Activated CD4-positive, alpha-beta T cell treated with anti-CD3 and anti-CD28 coated beads for 24 hours (primary cell): ENCODE results near the gene FMN1.

Experiments used
- DNase-seq, 2 donors: peaks; one replicate each; pipeline ENCODE4 v3.0.0-alpha.2; 2020; ENCODE audit warnings: low read depth in 2 of 2

Gene FMN1

DNA sequence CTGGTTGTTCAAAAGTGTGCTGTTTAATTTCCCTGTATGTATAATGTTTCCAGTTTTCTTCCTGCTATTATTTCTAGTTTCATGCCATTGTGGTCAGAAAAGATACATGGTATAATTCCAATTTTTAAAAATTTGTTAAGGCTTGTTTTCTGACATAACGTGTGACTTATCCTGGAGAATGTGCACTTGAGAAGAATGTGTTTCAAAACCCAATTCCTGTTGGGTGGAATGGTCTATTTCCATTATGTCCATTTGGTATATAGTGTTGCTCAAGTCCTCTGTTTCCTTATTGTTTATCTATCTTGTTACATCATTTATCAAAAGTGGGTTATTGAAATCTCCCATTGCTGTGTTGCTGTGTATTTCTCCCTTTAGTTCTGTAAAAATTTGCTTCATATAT is 261.3 kb downstream of the FMN1 start:
- no peak for DNase-seq

DNA sequence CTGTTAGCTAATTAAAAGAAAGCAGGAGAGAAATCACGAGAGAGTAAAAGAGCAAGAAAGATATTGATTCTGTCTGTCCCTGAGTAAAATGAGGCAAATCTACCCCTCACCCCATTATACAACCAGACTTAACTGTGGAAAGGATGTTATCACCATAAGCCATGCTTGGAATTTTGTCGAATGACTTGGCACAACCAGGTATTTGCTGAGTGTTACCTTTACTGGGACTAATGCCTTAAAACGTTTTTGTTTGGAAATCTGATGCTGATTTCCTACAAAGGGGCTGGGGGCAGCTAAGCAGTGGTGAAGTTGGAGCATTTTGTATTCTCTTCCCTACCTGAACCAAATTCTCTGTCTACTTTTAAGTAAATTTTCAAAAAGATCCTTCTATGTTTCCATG is 265.6 kb downstream of the FMN1 start:
- DNase-seq: no peak

DNA sequence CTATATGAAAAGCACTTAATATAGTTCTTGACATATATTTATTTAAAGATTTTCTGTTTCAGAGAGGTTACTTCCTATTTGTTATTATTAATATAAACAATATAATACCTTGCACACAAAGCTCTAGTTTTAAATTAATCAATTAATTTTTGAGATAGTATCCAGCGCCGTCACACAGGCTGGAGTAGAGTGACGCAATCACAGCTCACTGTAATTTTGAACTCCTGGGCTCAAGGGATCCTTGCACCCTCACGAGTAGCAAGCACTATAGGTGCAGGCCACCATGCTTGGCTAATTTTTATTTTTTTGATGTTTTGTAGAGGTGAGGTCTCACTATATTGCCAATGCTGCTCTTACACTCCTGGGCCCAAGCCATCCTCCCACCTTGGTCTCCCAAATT is 267.4 kb downstream of the FMN1 start:
- DNase-seq: no peak

DNA sequence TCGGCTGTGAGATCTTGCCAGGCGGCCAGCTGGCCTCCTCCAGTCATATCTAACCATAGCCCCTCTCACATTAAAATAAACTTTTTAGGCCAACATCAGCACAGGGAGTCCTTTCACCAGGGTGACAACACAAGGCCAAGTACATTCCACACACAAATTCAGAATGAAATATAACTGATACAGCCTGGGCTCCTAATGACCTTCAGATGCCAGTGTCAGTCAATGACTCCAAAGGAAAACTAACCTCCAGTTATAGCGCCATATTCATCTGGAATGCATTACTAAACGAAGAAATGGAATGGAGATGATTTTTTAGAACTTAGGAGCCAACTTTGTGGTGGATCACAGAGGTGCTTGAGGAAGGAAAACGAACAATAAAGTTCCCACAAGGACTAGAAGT is 271.3 kb downstream of the FMN1 start:
- no peak for DNase-seq

DNA sequence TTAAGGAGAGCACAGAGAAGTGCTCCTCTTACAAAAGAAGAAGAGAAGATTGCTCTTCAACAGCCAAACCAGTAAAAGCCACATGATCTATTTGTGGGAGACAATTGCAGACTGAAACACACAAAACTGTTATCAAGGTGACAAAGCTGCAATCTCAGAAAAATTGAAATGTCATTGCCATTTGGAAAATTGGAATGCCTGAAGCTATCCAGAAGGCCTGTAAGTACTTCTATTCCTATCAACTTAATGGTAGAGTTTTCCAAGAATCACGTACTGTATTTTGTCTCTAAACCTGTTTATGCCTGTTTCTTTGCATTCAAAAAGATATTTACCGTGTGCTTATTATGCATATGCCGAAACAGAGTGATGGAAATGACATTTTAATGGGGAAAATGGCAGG is 272.0 kb downstream of the FMN1 start:
- DNase-seq: no peak

DNA sequence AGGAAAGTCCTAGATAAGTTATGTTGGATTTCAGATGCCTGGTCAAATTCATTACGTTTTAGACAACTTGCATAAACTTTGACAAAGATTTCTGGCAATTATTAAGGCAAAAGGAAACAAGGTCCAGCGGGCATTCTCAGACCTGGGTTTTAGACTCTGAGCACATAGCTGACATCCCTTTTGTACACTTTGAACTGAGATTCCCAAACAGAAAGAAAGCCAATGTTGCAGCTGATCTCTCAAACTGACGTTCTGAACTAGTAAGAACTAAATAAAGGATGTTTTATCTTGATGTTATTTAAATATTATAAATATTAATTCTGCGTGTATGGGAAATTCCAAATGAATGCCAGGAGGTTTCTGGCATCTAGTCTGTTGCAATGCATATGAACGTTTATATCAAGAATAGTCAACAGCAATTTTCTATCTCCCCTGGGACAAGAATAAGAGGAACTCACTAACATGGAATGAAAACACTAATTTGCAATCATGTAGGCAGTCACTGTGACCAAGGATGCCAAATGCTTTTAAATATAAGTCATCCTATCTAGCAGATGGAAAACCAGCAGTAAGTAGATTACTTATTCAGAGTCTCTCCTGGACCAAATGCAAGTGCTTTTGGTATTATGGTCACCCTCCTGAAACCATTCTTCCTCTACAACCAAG is 274.6 kb downstream of the FMN1 start:
- DNase-seq: no peak

DNA sequence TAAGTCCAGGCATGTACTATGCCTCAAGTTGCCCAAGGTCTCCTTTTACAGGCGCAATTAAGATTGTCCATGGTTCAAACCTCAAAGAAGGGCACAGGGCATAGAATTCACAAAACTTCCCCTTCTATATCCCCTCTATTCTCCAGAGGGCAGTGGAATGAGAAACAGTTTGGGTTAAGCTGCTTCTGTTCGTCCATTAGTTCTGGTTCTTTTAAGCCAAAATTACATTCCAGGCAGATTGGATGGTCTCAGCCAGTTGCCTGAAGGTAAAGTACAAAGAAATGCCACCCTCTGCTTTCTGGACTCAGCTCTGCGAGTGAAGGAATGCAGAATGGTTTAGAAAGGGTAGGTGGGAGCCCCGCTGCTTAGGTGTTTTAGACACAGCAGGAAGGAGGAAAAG is 276.0 kb downstream of the FMN1 start:
- no peak for DNase-seq

DNA sequence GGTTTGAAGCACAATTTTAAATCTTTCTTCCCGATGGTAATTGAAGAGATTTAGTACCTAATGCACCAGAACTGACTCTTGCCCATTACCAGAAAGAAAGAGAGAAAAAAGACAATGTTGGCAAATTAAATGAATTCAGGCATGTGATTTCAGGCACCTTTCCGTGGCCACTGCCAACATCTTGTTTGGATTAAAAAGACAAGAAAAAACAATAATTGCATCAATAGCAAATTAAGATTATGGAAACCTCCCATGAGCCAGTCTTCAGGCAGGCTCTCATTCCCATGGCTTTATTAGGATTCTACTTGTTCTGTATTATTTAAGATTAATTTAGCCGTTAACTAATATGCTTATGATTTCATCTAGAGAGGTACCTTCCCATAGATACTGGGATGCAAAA is 283.7 kb downstream of the FMN1 start:
- DNase-seq: no peak

DNA sequence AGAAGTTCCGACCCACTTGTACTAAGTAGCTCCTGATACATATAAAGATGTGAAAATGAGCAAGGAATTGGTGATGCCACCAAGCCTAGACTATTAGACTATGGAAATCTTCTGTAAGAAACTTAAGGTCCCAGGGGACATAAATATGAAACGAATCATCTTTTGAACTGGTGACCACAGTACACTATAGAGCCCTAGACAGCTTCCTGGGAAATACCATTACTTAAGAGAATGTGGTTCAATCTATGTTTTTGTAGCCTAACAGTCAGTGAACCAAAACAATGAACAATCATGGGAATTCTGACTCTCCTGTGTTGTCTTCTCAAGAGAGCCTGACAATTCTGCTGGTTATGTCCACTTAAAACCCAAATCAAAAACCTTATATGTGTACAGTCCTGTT is 285.1 kb downstream of the FMN1 start:
- DNase-seq: no peak

DNA sequence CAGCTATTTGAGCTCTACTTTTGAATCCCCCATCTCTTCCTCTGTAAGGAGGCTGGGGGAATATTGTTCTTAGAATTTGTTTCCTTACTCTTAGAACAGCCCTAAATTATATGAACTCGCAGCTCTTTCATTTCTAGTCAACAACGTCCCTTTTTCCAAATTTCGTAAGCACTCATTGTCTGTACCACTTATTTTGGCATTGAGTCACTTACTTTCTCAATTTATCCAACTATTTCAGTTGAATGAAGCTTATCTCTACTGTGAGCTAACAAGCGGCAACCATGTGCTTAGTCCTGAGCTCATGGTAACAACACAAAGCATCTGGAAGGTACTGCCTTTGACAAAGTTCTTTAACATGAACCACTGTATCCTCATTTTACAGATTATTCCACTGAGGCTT is 285.6 kb downstream of the FMN1 start:
- no peak for DNase-seq

DNA sequence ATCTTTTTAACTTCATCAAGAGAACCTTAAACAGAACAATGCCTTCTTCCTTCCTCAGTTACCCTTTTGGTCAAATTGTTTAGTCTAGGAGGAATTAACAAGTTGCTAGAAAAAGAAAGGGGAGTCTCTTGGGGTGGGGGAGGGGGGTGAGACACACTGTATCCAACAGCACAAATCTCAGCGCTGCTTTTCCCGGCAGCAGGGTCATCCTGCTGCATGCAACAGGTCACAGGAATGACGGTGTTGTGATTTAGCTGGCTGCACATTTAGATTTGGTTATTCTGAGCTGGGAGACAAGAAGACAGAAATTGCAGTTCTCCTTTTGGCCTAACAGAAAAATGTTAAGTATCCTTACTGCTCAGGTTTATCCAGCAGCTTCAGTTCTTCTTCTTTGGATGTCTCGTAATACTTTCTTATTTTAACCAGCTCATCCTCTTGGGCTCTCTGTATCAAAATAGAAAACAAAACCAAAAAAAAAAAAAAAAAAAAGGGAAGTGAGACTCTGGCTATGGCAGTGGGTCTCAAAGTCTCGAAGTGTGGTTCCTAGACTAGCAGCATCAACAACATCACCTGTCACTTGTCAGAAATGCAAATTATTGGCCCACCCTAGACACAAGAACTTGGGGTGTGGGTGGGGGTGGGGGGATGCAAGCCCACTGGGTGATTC is 286.2 kb downstream of the FMN1 start:
- DNase-seq: no peak

DNA sequence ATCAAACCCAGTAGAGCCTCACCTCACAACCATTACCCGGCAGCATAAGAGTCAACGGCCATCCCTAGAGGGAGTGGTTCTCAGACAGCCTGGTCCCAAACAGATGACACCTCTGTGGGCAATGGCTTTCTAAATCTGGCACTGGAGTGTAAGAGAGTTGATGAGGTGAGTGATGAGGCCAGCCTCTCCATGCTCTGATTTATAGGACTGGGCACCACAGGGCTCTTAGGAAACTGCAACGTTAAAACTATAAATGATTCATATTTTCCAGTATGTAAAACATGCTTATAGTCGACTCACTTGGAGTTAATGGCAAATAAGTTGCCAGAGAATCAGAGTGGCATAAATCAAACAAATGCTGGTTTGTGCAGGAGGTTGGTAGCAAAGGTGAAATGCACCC is 289.0 kb downstream of the FMN1 start:
- DNase-seq: no peak

DNA sequence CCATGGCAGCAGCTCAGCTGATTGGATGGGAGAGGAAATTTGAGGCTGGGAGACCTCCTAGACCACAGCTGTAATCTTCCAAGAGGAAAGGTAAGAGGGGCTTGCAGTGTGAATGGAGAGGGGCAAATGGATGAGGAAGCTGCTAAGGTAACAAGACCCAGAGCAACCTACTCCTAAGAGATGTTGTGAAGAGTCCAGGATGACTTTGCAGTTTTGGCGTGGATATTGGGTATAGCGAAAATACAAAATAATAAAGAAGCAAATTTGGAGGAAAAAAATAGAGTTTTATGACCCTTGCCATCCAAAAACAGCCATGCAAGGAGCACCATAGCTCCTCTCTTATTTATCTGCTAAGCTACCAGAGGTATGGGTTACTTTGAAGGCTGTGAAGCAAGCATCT is 290.1 kb downstream of the FMN1 start:
- no peak for DNase-seq

DNA sequence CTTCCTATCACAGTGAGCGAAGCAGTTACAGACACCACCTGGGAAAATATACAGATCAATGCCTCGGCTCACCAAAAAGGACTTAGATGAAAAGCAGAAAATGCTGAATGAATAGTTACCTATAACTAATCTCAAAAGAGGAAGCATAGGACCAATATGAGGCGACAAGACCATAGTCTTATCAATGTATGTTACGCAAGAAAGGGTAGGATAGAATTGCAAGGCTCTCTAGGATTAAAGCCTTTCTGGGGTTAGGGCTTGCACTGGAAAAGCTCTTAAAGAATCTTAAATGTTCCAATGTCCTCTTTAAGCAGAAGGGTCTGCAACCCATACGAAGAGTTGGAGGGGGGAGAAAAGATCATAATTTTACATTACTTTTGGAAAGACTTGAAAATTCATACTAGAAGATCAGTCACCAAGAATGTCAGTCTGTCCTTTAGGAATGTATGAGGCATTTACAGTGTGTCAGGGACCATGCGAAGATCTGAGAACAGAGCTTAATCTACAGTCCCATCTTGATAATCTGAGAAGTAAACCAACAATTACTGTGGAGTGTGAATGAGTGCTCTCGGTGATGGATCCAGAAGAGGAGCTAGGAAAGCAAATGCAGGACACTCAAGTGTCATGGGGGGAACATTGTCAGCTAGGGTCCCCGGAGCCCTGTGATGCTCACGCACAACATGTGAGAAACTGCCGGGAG is 290.8 kb downstream of the FMN1 start:
- no peak for DNase-seq

DNA sequence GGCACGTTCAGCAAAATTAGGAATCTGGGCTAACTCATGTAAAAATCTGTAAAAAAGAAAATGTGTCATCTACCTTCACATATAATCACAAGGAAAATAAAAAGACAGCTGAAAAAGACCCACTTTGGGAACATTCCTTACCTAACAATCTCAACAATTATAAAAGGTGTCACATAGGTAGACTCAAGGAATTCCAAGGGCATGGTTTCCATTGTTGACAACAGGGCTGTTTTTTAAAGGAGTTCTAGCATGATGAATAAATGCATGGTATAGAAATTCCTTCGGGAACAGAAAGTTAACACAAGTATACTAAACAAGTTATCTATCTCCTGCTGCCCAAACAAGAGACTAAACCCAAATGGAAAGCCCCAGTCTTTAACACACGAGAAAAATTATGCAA is 292.5 kb downstream of the FMN1 start:
- no peak for DNase-seq

DNA sequence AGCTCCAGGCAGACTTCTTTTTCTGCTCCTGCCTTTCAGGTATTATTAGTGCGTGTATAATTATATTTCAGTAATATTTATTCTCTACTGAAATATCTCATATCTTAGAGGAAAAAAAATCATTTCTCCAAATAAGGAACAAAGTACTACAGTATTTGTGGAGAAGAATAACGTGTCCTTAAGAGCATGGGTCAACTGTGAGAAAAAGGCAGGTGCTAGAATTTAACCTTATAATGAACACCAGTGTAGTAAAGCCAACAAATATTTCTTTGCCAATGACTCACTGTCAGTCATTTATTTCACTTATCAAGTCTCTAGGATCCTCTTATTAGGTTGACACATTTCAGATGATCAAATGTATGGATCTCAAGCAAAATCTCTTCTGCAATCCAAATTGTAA is 293.3 kb downstream of the FMN1 start:
- no peak for DNase-seq

DNA sequence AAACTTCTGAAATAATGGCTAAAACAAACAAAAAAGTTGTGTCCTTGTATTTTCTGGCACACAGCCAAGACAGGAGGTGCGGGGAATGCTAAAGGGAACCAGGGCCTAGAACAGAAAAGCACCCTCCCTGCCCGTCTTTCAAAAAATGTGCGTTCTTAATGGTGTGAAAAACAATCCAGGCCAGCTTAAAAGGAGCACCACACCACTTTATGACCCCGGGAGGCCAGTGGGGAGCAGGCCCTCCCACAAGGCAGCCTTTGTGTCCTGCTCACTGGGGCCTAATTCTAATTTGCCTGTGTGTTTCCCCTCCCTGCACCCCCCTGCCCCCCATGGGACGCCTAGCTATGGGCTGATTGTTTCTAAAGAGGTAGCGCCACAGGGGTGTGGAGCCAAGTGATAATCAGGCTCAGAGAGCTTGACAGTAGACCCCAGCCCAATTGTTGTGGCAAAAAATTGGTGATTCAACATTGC is 295.4 kb downstream of the FMN1 start:
- no peak for DNase-seq

DNA sequence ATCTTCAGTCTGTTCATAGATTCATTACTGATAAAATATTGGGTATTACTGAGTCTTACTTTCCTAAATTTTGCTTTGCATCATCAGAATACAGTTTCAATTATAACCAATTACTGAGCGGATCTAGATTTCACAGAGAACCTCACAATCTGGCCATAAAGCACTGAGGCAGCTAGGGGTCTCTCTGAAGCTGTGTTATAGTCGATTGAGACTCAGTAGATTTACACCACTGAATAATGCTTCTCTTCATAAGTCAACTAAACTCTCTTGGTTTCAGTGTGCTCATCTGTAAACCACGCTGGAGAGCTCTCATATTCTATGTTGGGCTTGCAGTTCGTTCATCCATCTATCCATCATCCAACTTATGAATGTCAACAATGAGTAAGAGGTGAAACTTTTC is 296.1 kb downstream of the FMN1 start:
- no peak for DNase-seq

DNA sequence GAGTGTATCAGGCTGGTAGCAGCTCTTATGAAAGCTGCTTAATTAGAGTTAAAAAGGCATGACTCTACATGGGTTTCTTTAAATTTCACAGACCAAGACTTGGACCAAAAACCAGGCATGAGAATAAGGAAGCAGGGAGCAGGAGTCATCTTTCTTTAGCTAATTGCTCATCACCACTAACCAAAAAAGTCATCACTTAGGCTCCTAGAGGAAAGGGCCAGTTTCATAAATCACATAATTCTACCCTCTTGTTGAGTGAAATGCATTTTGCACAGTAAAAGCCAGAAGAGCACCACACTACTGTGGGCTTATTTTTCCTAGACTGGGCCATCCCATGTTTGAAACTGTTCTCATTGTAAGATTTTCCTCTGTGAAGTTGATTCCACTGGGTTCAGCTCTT is 301.1 kb downstream of the FMN1 start:
- DNase-seq: no peak

DNA sequence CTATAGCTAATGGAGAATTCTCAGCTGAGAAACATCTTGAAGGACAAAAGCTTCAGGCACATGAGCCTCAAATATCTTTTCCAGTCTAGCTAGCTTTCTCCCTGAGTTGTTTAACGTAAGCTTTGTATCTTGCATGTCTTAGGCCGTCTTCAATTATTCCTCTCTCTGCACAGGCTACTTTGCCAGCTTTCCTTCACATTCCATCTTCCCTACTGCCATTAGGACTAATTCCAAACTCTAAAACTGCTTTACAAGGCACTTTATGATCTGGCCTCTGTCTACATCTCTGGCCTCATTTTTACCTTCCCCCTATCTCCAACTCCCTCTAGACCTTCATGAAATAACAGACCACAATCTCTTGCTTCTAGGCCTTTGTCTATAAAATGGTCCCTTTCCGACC is 305.3 kb downstream of the FMN1 start:
- no peak for DNase-seq

DNA sequence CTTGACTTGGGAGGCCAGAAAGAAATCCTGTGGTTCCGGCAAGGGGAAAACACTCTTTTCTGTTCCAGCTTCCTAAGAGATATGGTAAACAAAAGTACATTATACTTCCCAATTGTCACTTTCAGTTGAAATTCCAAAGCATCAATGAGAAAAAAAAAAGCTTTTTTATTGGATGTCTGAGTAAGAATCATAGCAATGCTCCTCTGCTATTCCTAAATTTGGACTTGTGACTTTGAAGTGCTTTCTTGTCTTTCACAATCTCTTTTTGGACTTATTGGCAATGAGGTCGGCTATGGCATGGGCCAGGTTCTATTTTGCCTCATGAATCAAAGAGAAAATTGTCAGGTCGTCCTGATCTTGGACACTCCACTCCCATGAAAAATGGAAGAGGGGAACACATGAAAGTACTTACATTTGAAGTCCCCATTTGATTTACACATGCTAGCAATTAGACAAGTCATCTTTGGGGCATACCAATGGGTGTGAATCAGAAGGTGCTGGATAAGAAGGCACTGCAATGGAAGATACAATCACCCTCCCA is 306.2 kb downstream of the FMN1 start:
- no peak for DNase-seq

DNA sequence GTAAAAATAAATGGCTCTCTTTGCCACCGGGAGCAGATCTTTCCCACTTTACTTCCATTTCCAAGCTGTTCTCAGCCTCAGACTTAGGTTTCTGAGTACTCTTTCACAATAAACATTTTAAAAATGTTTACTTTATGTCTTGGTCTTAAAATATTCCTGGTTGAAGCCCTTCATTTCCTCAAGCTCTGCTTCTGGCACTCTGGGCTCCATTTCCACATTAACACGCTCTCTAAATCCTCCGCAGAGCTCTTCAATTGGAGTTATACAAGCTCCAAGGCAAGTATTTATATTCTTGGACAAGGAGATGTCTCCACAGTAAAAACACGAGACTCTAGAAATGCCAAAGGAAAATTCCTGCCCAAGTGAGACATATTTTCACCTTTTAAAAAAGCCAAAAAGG is 307.4 kb downstream of the FMN1 start:
- no peak for DNase-seq

DNA sequence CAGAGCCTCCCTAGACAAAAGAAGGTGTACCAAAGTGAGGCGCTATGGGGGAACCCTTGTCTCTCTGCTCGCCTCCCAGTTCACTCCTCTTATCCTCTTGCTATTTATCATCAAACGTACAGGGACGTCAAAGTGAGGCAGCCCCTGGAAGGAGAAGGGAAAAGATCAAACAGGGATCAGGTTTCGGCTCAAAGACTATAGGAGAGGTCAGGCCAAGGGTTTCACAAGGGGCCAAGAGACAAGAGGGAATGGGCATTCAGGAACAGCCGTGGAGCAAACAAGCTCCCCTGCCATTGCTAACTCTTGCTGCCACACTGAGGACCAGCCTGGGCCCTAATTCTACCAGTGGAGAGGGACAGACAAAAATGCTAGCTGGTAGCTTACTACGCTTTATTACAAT is 308.1 kb downstream of the FMN1 start:
- DNase-seq: no peak
